GM21717 (cell line): ENCODE measurements around the gene ANO2.

Experiments used
- ATAC-seq: cut with Tn5 transposase; IDR thresholded peaks from one replicate; pipeline ENCODE4 v1.9.1; 2021; ENCODE audit warnings: mild to moderate bottlenecking, moderate library complexity; ENCODE audit not compliant: unreplicated experiment

Gene ANO2

DNA sequence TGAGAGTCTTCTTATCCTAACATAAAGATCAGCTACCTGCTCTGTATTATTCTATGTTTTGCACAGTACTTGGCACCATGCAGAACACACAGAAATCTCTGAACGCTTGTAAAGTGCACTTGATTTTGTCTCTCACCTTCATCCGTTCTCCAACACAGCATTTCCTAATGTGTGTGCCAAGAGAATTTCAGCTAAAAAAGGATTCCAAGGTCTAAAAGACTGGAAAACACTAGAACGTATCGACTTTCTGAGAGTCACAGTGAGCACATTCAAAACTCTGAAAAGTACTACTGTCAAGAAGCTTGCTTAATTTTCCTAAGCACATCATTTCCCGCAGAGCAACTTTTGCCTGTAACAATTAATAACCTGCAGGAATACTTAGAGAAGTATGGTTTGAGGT lies 211.1 kb downstream of the ANO2 start:
- no peak for ATAC-seq

DNA sequence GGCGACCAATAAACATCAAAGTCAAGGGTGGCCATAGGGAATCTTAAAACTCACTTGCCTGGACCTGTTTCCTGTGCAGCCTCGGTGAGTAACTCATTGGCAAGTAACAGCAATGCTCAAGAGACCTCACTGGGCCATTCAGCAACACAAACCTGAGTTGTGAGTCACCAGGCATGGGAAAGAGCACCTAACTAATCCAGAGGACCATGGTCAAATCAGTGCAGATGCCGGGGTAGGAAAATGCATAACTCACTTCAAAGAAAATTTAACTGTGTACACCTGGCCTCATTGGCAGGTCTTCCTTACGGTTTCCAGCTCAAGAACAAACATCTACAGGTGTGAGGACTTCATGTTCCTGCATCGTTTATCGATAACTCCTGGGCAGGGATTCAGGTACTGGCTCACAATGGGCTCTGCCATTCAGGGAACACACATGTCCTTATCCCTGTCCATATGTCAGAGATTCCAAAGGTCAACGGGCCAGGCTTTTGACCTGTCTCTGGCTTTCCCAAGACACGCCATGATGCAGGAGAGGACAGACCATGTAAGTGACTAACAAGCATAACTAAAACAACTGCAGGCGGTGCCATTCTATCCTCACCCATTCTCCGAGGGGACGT lies 211.8 kb downstream of the ANO2 start:
- no peak for ATAC-seq

DNA sequence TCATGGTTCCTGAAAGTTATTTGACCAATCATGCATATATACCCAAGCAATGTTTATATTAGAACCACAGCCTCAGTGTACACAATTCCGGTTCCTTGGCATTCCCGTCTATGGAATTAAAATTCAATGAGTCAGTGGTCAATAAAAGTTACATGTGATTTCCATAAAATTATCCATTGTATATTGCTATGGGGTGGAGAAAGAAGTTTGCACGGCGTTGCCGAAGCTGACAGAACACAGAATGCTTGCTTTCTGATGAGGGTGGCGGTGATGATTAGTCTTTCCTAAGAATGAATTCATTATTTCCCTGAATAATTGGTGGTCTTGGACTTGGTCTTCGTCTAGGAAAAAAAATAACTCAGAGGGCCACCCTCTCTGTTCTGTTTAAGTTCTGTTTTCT lies 214.1 kb downstream of the ANO2 start:
- no peak for ATAC-seq

DNA sequence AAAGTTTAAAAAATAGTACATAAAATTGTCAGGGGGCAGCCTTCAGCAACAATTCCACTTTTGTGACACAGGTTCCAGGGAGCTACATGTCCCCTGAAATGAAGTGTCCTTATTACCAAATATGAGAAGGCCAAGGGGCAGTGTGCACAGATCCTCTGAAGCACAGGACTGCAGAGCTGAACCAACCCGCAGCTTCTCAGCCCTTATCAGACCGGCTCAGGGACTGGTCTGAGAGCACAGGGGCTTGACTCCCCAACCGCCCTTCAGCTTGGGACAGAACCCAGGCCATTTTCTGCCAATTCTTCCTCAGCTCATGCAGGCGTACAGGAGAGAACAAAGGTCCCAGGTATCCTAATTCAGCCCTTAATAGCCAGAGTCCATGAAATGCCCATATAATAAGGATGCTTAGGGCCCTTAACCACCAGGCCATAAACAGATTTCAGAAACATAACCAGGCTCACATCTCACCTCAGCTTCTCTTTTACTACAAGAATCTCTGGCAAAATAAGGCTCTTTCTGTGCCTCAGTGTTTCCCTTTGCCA lies 221.3 kb downstream of the ANO2 start:
- no peak for ATAC-seq

DNA sequence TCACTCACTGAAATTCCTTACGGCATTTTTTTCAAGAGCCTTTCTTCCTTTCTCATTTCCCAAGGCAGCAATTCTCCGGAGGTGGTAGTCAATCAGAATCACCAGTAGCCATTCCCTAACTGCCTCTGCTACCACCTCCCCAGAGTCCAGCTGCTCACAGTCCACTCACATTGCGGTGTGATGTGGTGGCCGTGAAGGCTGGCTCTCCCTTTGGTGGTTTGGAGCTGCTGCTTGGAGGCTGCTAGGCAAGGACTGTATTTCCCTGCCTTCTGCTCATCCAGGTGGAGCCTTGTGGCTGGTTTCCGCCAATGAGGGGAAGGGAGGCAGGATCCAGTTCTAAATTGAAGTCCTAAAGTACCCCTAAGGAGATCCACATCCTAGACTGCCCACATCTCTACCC lies 222.0 kb downstream of the ANO2 start:
- no peak for ATAC-seq

DNA sequence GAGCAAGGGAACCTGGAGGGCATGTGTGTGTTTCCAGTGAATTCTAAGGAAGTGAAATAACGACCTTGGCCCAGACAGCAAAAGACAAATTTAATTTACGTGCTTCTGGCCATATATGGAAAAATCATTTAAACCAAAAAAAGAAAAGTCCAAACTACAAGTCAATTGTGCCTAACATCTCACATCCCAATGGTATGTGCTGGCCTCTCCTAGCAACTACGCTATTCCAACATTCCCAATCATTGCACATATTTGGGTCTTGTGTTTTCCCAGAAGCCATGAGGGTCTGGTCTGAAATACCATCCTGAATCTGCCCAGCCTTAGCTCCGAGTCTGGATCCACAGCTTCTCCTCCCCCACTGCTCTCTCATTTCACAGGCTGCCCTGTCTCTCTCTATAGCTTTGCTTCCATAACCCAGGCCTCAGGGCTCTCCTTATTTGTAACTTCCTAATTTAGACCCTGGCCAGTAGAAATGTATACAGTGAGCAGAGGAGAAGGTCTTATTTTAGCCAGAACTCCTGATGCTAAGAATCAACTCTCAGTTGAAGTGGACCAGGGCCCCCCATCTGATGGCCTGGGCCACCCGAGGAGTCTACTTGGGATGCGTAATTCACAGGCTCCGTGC lies 224.6 kb downstream of the ANO2 start:
- no peak for ATAC-seq

DNA sequence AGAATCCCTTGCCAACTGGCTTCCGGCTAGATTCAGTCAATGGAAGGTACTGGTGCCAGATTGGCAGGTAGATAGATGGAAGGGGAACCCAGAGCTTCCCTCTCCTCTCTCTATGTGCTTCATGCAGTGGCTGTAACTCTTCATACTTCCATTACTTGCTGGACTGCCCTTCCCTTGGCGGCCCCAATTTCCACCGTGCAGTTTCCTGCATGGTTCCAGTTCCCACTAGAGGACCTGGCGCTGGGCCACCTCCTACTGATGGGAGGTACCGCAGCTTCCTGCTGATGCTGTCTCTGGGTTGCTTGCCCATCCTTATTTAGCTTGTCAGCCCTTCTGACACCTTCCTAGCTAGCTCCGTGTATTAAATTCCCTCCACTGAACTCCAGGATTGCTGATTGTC lies 226.4 kb downstream of the ANO2 start:
- ATAC-seq = no peak

DNA sequence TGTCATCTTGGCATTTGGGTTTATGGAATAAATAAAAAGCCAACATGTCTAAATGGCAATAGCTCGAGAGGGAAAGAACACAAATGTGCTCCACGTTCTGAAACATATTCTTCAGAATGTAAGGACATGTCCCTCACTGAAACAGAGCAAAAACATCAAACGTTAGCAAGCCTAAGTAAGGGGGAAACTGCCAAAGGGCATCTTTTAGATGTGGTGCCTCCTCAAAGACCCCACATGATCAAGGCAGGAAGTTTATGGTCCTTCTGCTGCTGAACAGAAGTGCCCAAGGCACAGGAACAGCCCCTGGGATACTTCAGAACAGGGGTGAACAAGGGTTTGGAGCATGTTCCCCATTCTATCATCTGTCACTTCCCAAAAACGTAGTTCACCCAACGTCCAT lies 227.0 kb downstream of the ANO2 start:
- ATAC-seq = no peak

DNA sequence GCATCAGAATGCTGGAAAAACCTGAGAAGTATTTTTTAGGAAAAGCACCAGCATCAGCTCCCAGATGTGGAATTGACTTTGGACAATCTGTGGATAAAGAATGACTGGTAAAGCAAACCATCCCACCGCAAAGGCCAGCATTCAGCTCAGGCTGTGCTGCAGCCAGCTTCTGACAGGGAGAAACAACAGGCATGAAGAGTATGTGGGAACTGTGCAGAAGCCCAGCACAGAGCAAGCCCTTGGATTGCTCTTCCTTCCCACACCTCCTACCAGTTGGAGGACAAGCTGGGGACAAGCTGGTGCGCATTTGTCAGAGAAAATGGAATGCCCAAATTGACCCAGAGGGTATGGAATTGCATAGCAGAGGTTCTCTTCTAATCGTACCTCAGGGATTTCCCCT lies 228.1 kb downstream of the ANO2 start:
- no peak for ATAC-seq

DNA sequence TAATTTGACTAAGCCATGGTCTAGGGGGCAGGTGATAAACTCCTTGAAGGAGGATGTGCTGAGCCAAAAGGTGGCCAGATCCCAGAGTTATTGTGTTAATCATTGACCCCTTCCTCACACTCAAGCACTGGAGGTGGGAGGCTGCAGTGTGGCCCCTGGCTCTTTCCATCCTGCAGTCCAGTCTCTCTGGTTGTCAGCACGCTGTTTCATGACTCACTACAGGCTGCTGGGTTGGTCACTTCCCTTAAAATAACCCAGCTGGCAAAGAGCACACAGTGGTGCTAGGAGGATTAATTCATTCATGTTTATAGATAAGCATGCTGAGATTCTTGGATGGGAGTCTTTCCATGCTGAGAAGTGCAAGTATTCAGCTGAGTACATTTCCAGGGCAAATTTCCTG lies 228.9 kb downstream of the ANO2 start:
- ATAC-seq = no peak

DNA sequence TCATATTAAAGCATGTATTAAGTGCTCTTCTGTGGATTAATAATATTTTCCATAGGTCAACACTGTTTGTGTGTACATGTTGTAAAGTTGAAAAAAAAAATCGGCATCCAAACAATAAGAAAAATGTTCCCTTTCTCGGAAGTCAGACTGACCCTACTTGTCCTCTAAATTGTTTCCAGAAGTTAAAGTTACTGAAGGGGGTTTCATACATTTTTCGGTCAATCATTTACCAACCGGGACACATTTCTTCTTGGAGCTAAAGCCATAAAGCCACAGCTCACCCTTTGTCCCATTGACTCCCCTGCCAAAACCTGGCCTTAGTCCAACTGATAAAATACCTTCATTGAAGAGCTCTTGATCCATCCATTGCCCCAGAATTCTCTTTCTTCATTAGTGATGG lies 230.0 kb downstream of the ANO2 start:
- ATAC-seq = no peak

DNA sequence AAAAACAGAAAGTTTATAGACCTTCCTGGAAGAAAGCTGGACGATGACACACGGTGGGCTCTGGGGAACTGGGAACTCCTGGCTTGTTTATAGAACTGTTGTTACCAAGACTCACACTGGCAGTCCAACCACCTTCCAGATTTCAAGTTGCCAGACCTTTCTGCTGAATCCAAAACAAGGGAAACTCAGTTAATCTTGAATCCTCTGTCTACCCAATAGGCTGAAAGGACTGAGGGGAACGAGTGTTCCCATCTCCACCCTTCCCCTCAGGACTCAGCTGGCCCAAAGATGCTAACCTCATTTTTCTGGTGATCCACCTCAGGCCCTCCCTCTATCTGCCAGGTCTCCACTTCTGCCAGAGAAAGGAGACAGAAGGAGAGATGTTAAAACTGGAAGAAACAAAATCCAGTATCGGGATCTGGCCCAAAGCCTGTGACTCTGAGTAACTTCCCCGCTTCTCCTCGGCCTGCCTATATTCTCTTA lies 231.4 kb downstream of the ANO2 start:
- ATAC-seq = no peak

DNA sequence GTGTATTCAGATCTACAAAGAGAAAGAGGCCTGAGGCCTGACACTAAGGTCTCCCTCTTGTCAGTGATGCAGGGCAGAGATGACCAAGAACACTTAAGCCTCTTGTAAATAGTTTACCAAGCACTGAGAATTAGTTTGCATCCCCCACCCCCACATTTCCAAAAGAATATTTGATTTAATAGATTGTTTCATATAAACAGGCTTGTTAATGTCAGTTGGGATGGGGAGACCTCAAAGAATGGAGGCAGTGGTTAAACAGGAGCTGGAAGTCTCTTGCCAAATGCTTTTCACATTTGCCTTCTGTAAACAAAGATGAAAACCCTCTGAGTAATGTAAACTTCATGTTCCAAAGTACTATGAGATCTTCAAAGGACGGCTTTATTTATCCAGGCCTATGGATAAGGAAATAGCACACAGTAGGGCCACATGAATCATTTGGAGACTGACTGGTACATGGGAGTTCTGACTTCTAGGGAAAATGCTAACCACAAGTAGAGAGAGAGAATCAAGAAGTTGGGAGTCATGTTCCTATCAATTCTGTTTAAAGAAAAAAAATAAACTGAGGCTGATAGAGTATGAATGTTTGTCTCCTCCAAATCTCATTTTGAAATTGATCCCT lies 234.7 kb downstream of the ANO2 start:
- ATAC-seq = no peak

DNA sequence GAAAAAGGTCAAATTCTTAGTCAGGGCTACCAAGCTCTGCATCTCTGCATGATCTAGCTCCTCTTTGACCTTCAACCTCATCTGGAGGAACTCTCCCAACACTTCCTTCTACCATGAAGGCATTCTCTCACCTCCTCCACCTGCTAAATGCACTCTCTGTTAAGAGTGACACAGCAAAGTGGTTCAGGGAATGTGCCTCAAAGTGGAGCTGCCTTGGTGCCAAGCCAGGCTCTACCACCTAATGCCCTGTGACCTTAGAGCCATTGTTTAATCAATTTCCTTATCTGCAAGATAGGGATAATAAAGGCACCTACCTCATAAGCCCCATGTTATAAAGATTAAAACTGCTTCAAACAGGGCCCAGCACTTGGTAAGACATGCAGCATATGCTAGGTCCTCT lies 236.7 kb downstream of the ANO2 start:
- ATAC-seq = no peak

DNA sequence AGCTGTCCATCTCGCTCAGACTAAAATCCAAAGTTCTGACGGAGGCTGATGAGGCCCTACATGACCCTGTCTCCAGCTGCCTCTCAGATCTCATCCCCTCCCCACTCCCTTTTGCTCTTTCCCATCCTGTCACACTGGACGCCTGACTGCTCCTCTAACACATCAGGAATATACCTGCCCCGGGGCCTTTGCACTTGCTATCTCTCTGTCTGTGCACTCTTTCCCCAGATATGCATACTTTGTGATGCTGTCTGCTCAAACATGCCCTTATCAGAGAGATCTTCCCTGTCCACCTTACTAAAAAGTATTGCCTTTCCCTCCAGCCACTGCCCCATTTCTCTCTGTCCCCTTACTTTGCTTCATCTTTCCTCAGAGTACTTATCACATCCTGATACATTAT lies 238.8 kb downstream of the ANO2 start:
- no peak for ATAC-seq

DNA sequence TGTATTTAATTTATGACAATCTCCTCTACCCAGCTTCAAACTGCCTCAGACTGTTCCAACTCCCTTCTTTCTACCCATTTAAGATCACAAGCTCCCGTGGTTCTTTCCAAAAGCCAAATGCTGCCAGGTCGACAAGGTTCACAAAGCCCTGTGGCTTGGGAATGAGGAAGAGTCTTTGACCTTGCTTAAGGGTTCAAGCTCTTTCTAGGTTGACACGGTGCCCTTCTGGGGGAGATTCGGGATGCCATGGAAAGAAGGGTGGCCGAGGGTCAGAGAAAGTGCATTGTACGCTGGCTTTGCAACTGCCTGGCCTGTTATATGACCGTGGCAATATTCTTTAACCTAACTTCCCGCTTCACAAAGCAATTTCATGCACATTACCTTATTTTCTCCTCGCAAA lies 239.3 kb downstream of the ANO2 start:
- no peak for ATAC-seq

DNA sequence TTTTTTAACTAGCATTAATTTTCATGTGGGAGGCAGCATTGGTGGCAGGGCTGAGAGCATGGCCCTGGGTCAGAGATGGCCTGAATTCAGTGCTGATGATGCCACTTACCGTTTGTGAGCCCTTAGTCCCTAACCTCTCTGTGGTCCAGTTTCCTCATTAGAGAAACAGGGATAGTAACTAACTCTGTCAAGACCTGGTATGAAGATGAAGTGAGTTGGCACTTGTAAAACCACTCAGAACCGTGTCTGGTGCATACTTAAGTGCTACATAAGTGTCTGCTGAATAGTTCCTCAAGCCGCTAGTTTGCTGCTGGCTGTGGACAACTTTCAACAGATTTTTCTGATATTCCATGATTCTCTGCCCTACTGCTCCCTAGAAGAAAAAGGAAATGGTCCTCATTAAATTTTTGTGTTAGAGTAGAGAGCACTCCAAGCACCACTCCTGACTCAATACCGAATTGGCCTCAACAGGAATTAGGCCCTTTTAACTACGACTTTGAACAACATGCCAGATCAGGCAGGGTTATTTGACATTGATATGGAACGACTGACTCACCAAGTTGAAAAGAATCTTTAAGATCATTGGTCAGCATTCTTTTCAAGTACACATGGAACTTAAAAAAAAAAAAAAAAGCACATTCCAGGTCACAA lies 250.2 kb downstream of the ANO2 start:
- no peak for ATAC-seq

DNA sequence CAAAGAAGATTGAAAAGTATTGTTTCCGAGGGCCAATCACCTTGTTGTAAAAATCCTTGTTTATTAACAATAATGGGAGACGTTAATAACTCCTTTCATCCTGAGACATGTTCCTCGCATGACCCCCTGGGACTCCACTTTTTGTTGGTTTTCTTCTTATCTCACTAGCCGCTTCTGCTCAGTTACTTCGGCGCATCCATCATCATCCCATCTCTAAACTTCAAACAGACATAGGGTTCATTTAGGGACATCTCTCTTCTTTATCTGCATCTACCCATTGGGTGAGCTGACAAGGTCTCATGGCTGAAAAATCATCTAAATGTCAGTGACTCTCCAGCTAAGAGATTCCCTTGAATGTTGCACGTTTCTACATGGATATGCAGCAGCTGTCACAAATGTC lies 252.2 kb downstream of the ANO2 start:
- no peak for ATAC-seq

DNA sequence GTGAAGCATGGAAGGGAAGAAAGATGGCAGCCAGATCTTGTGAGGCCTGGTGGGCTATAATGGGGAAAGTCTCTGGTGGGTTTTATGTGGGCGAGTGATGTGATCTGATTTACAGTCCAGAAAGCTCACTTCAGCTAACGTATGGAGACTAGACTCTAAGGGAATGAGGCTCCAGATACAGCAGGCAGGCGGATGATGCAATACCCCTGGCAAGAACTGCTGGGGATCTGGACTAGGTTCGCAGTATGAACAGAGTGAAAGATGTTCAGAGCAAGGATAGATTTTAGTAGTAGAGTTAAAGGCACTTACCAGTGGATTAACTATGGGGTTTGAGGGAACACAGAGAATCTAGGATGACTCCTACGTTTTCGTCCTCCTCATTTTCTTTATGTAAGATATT lies 253.1 kb downstream of the ANO2 start:
- no peak for ATAC-seq

DNA sequence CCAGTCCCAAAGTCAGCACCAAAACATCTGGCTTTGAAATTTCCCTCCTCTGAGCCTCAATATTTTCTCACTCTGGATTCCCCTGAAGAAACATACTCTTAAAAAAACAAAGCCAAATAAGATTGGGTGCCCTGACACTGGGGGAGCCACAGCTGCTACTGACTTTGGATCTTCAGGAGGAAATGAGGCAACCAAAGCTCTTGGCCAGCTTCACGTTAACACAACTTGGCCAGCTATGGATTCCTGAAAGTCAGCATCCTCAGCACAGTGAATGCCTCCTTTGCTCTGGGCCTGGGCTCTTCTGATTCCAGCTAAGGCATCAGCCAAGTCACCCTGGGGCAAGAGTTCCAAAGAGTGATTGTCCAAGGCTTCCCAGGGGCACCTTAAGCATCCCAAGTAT lies 254.8 kb downstream of the ANO2 start:
- ATAC-seq = no peak

DNA sequence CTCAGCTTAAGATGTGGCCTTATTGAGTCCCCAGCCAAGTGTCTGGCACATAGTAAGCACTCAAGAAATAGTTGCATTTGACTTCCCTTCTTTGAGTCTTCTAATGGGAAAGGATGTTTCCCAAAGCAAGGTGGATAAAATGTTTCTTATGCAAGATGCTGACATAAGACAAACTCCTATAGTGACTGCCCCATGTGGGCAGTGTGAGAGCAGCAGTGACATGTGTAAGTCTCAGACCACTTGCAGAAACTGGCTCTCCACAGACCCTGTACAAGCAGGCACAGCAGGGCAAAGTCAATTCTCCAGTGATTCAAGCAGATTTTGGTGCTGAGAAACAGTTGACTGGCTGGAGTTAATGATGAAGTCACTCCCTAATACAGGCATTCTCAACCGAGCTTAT lies 255.3 kb downstream of the ANO2 start:
- ATAC-seq = no peak

DNA sequence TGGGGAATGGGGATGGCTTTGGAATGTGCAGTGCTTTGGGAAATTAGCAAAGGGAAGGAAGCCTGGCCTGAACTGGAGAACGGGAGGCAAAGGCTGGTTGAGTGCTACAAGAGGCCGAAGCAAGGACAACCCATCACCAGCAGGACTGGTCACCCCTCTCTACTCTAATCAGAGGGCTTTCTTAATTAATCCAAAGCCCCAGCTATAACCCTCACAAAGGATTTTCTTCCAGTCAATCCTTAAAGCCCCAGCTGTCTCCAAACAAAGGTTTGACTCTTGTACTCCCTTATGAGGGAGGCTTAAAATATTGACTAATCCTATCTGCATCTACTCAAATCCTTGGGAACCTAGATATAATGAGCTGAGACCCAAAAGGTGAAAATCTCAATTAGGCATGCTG lies 256.8 kb downstream of the ANO2 start:
- ATAC-seq = no peak
